Subcutaneous abdominal adipose tissue (tissue), 5 donors: ENCODE data around the gene TUBA8.
"Not testable (repeated sequence)": the region's sequence is repeated elsewhere in the genome, so short reads cannot be mapped to it uniquely, and the experiment has no call there.

Source experiments
- H3K27ac ChIP-seq: one replicate; pipeline ENCODE4 v1.7.0; 2013; ENCODE audit warnings: low read depth, mild to moderate bottlenecking, inconsistent platforms, low read length, moderate library complexity
- H3K27me3 ChIP-seq, 5 donors: one replicate each; pipeline ENCODE4 v1.7.0; 2013; ENCODE audit warnings: low read length in 5 of 5, inconsistent platforms in 1 of 5; ENCODE audit not compliant: control insufficient read depth in 5 of 5, insufficient read depth in 4 of 5
- H3K36me3 ChIP-seq, 5 donors: one replicate each; pipeline ENCODE4 v1.7.0; 2013; ENCODE audit warnings: low read length in 5 of 5; ENCODE audit not compliant: control insufficient read depth in 5 of 5, insufficient read depth in 5 of 5
- H3K4me1 ChIP-seq, 5 donors: one replicate each; pipeline ENCODE4 v1.7.0; 2013; ENCODE audit warnings: low read length in 5 of 5, mild to moderate bottlenecking in 3 of 5, moderate library complexity in 1 of 5; ENCODE audit not compliant: control insufficient read depth in 5 of 5, insufficient read depth in 5 of 5
- H3K4me3 ChIP-seq, 5 donors: one replicate each; pipeline ENCODE4 v1.7.0; 2013; ENCODE audit warnings: low read length in 5 of 5, low read depth in 1 of 5
- H3K9ac ChIP-seq, 5 donors: one replicate each; pipeline ENCODE4 v1.7.0; 2013; ENCODE audit warnings: low read length in 5 of 5, mild to moderate bottlenecking in 4 of 5, moderate library complexity in 3 of 5
- H3K9me3 ChIP-seq, 5 donors: one replicate each; pipeline ENCODE4 v1.7.0; 2013; ENCODE audit warnings: low read length in 5 of 5; ENCODE audit not compliant: control insufficient read depth in 5 of 5
- donor health status: healthy.
- donor health status: healthy.
- donor health status: healthy.
- donor health status: healthy.
- donor health status: healthy.

TUBA8 gene

GRCh38 chr22:18068381-18068988 is 42.1 kb upstream of the TUBA8 start:
- H3K27me3 ChIP-seq: peaks cover 0 to 2% (median 0%) of the 10 kb centered on the region in 5 donors
- H3K9ac ChIP-seq: peak overlapping the region in 2 of 5 donors; percentile 0 to 36
- H3K36me3 ChIP-seq: no peaks in the 10 kb centered on the region
- H3K9me3 ChIP-seq: no peaks in the 10 kb centered on the region
- H3K27ac ChIP-seq: peak overlapping the region; percentile 69
- no peak overlapping the region for H3K4me3 ChIP-seq
- peaks cover 0 to 26% (median 24%) of the 10 kb centered on the region in 5 donors for H3K4me1 ChIP-seq

GRCh38 chr22:18069041-18069440 is 41.6 kb upstream of the TUBA8 start:
- H3K4me3 ChIP-seq: no peak overlapping the region
- H3K27ac ChIP-seq: no peak overlapping the region
- peaks cover 0 to 2% (median 0%) of the 10 kb centered on the region in 5 donors for H3K27me3 ChIP-seq
- no peaks in the 10 kb centered on the region for H3K9me3 ChIP-seq
- H3K36me3 ChIP-seq: no peaks in the 10 kb centered on the region
- H3K9ac ChIP-seq: peak overlapping the region in 1 of 5 donors; percentile 52
- peaks cover 0 to 26% (median 24%) of the 10 kb centered on the region in 5 donors for H3K4me1 ChIP-seq

- Histone ChIP-seq H3K27ac (no peak overlapping the region), H3K4me3 (no peak overlapping the region), H3K36me3 (no peaks in the 10 kb centered on the region), H3K9ac (no peak overlapping the region), H3K9me3 (no peaks in the 10 kb centered on the region), H3K4me1 (peaks cover 0 to 26% (median 24%) of the 10 kb centered on the region in 5 donors), H3K27me3 (peaks cover 0 to 1% (median 0%) of the 10 kb centered on the region in 5 donors)
Measured at GRCh38 chr22:18070041-18070440, 40.6 kb upstream of the TUBA8 start.

- Histone ChIP-seq H3K9ac (no peak overlapping the region), H3K27me3 (no peaks in the 10 kb centered on the region), H3K36me3 (no peaks in the 10 kb centered on the region), H3K4me3 (no peak overlapping the region), H3K4me1 (peaks cover 0 to 33% (median 27%) of the 10 kb centered on the region in 5 donors), H3K27ac (no peak overlapping the region), H3K9me3 (no peaks in the 10 kb centered on the region)
Measured at GRCh38 chr22:18070556-18071306, 39.9 kb upstream of the TUBA8 start.

- not testable (repeated sequence) for H3K27me3 ChIP-seq, H3K9ac ChIP-seq, H3K4me3 ChIP-seq, H3K36me3 ChIP-seq, H3K9me3 ChIP-seq, H3K27ac ChIP-seq
- peaks cover 4 to 38% (median 32%) of the 10 kb centered on the region in 5 donors for H3K4me1 ChIP-seq
Measured at GRCh38 chr22:18071307-18071967, 39.2 kb upstream of the TUBA8 start.

GRCh38 chr22:18071968-18072310 is 38.7 kb upstream of the TUBA8 start:
- no peak overlapping the region for H3K27ac ChIP-seq

GRCh38 chr22:18073467-18073866 is 37.1 kb upstream of the TUBA8 start:
- H3K9ac ChIP-seq: no peak overlapping the region
- H3K4me1 ChIP-seq: peaks cover 7 to 40% (median 34%) of the 10 kb centered on the region in 5 donors
- H3K27me3 ChIP-seq: no peaks in the 10 kb centered on the region
- H3K4me3 ChIP-seq: no peak overlapping the region
- H3K36me3 ChIP-seq: no peaks in the 10 kb centered on the region
- no peaks in the 10 kb centered on the region for H3K9me3 ChIP-seq
- H3K27ac ChIP-seq: no peak overlapping the region

More at GRCh38 chr22:18071968-18072310, 38.7 kb upstream of the TUBA8 start:
- no peak overlapping the region for H3K4me3 ChIP-seq
- peaks cover 5 to 43% (median 37%) of the 10 kb centered on the region in 5 donors for H3K4me1 ChIP-seq
- H3K9ac ChIP-seq: no peak overlapping the region
- H3K36me3 ChIP-seq: no peaks in the 10 kb centered on the region
- no peaks in the 10 kb centered on the region for H3K27me3 ChIP-seq
- H3K9me3 ChIP-seq: no peaks in the 10 kb centered on the region

GRCh38 chr22:18073927-18074326 is 36.7 kb upstream of the TUBA8 start:
- not testable (repeated sequence) for H3K27me3 ChIP-seq, H3K27ac ChIP-seq, H3K9ac ChIP-seq, H3K9me3 ChIP-seq, H3K4me3 ChIP-seq, H3K36me3 ChIP-seq
- peaks cover 9 to 40% (median 34%) of the 10 kb centered on the region in 5 donors for H3K4me1 ChIP-seq

- peak overlapping the region in 1 of 5 donors; percentile 7 for H3K9ac ChIP-seq
- H3K9me3 ChIP-seq: no peaks in the 10 kb centered on the region
- no peak overlapping the region for H3K4me3 ChIP-seq
- H3K4me1 ChIP-seq: peaks cover 9 to 40% (median 37%) of the 10 kb centered on the region in 5 donors
- no peaks in the 10 kb centered on the region for H3K27me3 ChIP-seq
- H3K36me3 ChIP-seq: peaks cover 3 to 6% (median 6%) of the 10 kb centered on the region in 5 donors
- H3K27ac ChIP-seq: peak overlapping the region; percentile 77
Measured at GRCh38 chr22:18075101-18075719, 35.4 kb upstream of the TUBA8 start.
